ENCODE results near the gene THG1L. TPM values are rescaled to one million over a fixed set of nuclear protein-coding genes. Genes with fewer than 3 reads are reported as not detected.
A peak's percentile ranks its signal among the peaks of the same experiment; 100 is the strongest.
"Not testable (repeated sequence)": the region's sequence is repeated elsewhere in the genome, so short reads cannot be mapped to it uniquely, and the experiment has no call there.

Gene THG1L
- total and polyA plus RNA-seq, 2 donors, result 16.7 to 27.9 TPM

- Histone ChIP-seq H3K27ac (ENCODE audit: low read depth) (no peak overlapping the region), H3K4me3 (ENCODE audit: low read depth, low read length) (no peak overlapping the region), H3K4me1 (ENCODE audit: insufficient read depth) (no peaks in the 10 kb centered on the region), H3K36me3 (ENCODE audit: insufficient read depth) (no peaks in the 10 kb centered on the region)
- DNase-seq (ENCODE audit: extremely low spot score), result no peak
- 32% methylated on average over 2 of the region's 2 CpGs for WGBS
These were observed 20.3 kb upstream of the THG1L start for GRCh38 chr5:157710882-157711281.

- H3K36me3 ChIP-seq (ENCODE audit: insufficient read depth), result no peaks in the 10 kb centered on the region
- DNase-seq (ENCODE audit: extremely low spot score), result no peak
- WGBS, result 85% methylated on average over 4 of the region's 4 CpGs
- H3K4me3 ChIP-seq (ENCODE audit: low read depth, low read length), result no peak overlapping the region
- H3K27ac ChIP-seq (ENCODE audit: low read depth), result no peak overlapping the region
- H3K4me1 ChIP-seq (ENCODE audit: insufficient read depth), result no peaks in the 10 kb centered on the region
These were observed 17.2 kb upstream of the THG1L start for GRCh38 chr5:157713830-157714595.

DNA sequence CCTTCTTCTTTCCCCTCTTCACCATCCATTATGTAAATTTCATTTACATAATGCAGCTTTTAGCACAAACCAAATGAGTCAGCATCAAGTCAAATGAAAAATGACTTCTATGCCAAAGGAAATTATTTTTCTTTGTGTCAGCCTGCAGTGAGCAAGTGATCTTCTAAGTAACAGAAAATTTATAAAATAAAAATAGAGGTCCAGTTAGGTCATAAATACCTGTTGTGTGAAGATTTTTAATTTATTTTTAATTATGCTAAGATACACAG lies 16.7 kb upstream of the THG1L start:
- Histone ChIP-seq H3K36me3 (ENCODE audit: insufficient read depth) (no peaks in the 10 kb centered on the region), H3K4me3 (ENCODE audit: low read depth, low read length) (no peak overlapping the region), H3K4me1 (ENCODE audit: insufficient read depth) (no peaks in the 10 kb centered on the region), H3K27ac (ENCODE audit: low read depth) (no peak overlapping the region)
- DNase-seq (ENCODE audit: extremely low spot score), result no peak

DNA sequence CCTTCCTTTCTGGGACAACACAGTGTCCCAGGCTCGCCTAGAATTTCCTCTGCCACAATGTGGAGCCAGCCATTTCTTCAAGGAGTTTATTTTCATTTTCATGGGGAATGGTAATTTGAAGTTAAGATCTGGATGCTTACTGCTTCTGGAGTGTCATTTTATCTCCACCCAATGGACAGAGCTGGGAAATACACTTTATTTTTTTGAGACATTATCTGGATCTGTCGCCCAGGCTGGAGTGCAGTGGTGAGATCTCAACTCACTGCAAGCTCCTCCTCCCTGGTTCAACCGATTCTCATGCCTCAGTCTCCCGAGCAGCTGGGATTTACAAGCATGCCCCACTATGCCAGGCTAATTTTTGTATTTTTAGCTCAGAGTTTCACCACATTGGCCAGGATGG lies 12.7 kb upstream of the THG1L start:
- H3K36me3 ChIP-seq (ENCODE audit: insufficient read depth), result no peaks in the 10 kb centered on the region
- no peaks in the 10 kb centered on the region for H3K4me1 ChIP-seq (ENCODE audit: insufficient read depth)
- no peak overlapping the region for H3K4me3 ChIP-seq (ENCODE audit: low read depth, low read length)
- whole genome bisulfite sequencing, result 1% methylated on average over 4 of the region's 4 CpGs
- no peak overlapping the region for H3K27ac ChIP-seq (ENCODE audit: low read depth)
- no peak for DNase-seq (ENCODE audit: extremely low spot score)

DNA sequence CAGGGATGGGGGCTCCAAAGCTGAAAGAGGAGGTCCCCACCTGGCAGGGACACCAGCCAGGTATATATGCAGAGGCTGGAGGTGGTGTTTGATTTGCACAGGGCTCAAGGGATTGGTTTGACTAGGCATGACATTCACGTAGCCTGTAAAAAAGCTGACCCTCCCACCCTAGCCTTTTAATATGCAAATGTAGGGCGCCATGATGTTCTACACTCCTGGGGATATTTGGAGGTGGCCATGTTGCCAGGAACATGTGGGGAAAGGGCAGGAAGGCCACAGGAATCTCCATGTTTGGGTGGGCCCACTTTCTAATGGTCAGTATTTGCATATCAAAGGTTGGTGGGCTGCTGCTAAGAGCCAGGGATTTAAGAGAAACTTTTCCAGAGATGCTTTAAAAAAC lies 12.0 kb upstream of the THG1L start:
- no peaks in the 10 kb centered on the region for H3K4me1 ChIP-seq (ENCODE audit: insufficient read depth)
- no peaks in the 10 kb centered on the region for H3K36me3 ChIP-seq (ENCODE audit: insufficient read depth)
- no peak for DNase-seq (ENCODE audit: extremely low spot score)
- H3K27ac ChIP-seq (ENCODE audit: low read depth), result no peak overlapping the region
- no peak overlapping the region for H3K4me3 ChIP-seq (ENCODE audit: low read depth, low read length)
- WGBS, result 98% methylated on average over 2 of the region's 2 CpGs

DNA sequence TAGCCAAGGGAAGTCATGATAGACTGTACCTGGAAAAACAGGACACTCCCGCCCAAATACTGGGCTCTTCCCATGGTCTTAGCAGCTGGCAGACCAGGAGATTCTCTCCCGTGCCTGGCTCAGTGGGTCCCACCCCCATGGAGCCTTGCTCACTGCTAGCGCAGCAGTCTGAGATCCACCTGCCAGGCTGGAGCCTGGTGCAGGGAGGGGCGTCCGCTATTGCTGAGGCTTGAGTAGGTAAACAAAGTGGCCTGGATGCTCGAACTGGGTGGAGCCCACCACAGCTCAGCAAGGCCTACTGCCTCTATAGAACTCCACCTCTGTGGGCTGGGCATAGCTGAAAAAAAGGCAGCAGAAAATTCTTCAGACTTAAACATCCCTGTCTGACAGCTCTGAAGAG lies 10.1 kb upstream of the THG1L start:
- WGBS, result 83% methylated on average over 6 of the region's 6 CpGs
- Histone ChIP-seq H3K4me3 (ENCODE audit: low read depth, low read length) (no peak overlapping the region), H3K36me3 (ENCODE audit: insufficient read depth) (no peaks in the 10 kb centered on the region), H3K4me1 (ENCODE audit: insufficient read depth) (no peaks in the 10 kb centered on the region), H3K27ac (ENCODE audit: low read depth) (no peak overlapping the region)
- no peak for DNase-seq (ENCODE audit: extremely low spot score)

GRCh38 chr5:157722895-157723294 lies 8.3 kb upstream of the THG1L start:
- not testable (repeated sequence) for DNase-seq (ENCODE audit: extremely low spot score); H3K36me3 ChIP-seq (ENCODE audit: insufficient read depth); H3K4me1 ChIP-seq (ENCODE audit: insufficient read depth); H3K4me3 ChIP-seq (ENCODE audit: low read depth, low read length); H3K27ac ChIP-seq (ENCODE audit: low read depth)
- WGBS, result 88% methylated on average over 2 of the region's 2 CpGs

- H3K27ac ChIP-seq (ENCODE audit: low read depth); H3K4me1 ChIP-seq (ENCODE audit: insufficient read depth); H3K4me3 ChIP-seq (ENCODE audit: low read depth, low read length); DNase-seq (ENCODE audit: extremely low spot score); H3K36me3 ChIP-seq (ENCODE audit: insufficient read depth): not testable (repeated sequence)
- WGBS, result 96% methylated on average over 2 of the region's 2 CpGs
These were observed 4.6 kb upstream of the THG1L start for GRCh38 chr5:157726607-157727006.

GRCh38 chr5:157727858-157728257 lies 3.4 kb upstream of the THG1L start:
- not testable (repeated sequence) for H3K27ac ChIP-seq (ENCODE audit: low read depth); H3K4me1 ChIP-seq (ENCODE audit: insufficient read depth); DNase-seq (ENCODE audit: extremely low spot score); H3K36me3 ChIP-seq (ENCODE audit: insufficient read depth); H3K4me3 ChIP-seq (ENCODE audit: low read depth, low read length)
- 100% methylated on average over 1 of the region's 1 CpG for WGBS

DNA sequence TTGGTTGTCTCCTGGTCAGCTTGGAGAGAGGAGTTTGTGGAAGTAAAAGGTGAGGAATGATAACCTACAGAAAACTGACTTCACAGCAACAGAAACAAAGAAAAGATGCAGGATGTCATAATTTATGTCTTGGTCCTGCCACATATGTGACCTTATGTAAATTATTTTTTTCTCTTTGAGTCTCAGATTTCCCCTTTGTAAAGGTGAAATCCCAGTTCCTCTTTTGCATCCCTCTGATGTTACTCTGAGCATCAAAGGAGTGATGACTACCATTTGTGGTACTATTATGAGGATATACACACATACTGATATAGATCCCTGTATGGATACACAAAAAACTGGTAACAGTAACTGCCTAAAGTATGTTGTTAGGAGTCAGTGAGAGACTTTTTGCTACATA lies 1.4 kb upstream of the THG1L start:
- H3K4me1 ChIP-seq (ENCODE audit: insufficient read depth), result no peaks in the 10 kb centered on the region
- no peak overlapping the region for H3K4me3 ChIP-seq (ENCODE audit: low read depth, low read length)
- no peak overlapping the region for H3K27ac ChIP-seq (ENCODE audit: low read depth)
- peaks cover 2% of the 10 kb centered on the region for H3K36me3 ChIP-seq (ENCODE audit: insufficient read depth)
- no peak for DNase-seq (ENCODE audit: extremely low spot score)

- WGBS, result 20% methylated on average over 5 of the region's 5 CpGs
- no peak overlapping the region for H3K27ac ChIP-seq (ENCODE audit: low read depth)
These were observed 334 bp upstream of the THG1L start for GRCh38 chr5:157730900-157731271.

GRCh38 chr5:157732130-157732514 lies 902 bp downstream of the THG1L start:
- Histone ChIP-seq H3K36me3 (ENCODE audit: insufficient read depth) (peaks cover 2% of the 10 kb centered on the region), H3K4me3 (ENCODE audit: low read depth, low read length) (no peak overlapping the region), H3K27ac (ENCODE audit: low read depth) (no peak overlapping the region), H3K4me1 (ENCODE audit: insufficient read depth) (no peaks in the 10 kb centered on the region)
- 88% methylated on average over 5 of the region's 5 CpGs for WGBS
- DNase-seq (ENCODE audit: extremely low spot score), result no peak

More at GRCh38 chr5:157730900-157731271, 334 bp upstream of the THG1L start:
- DNase-seq (ENCODE audit: extremely low spot score), result no peak
- H3K4me1 ChIP-seq (ENCODE audit: insufficient read depth), result no peaks in the 10 kb centered on the region
- H3K36me3 ChIP-seq (ENCODE audit: insufficient read depth), result peaks cover 2% of the 10 kb centered on the region
- peak overlapping the region; percentile 46 for H3K4me3 ChIP-seq (ENCODE audit: low read depth, low read length)

DNA sequence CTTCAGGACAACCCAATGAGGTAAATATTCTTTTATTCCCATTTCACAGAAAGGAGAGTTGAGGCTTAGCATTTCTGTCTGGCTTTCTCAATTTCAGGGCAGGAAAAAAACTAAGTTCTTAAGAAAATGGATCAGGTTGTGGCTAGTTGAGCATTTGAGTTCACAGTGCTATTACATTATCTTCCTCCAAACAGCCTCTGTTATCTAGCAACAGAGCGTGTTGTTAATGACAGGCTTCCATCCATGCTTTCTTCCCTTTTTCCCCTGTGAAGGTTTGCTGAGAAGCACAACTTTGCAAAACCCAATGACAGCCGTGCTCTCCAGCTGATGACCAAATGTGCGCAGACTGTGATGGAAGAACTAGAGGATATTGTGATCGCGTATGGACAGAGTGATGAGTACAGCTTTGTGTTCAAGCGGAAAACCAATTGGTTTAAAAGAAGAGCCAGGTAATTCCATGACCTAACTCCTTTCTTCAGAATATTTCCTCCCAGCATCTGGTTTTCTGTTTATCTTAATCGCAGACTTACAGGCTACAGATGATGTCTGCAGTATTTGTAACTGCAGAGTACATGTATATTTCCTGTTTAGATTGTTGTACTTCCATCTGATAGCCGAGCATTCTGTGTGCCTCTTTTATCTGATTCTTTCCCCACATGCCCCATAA lies 1.5 kb downstream of the THG1L start:
- no peak overlapping the region for H3K4me3 ChIP-seq (ENCODE audit: low read depth, low read length)
- DNase-seq (ENCODE audit: extremely low spot score), result no peak
- H3K4me1 ChIP-seq (ENCODE audit: insufficient read depth), result no peaks in the 10 kb centered on the region
- 76% methylated on average over 8 of the region's 8 CpGs for WGBS
- H3K36me3 ChIP-seq (ENCODE audit: insufficient read depth), result peaks cover 2% of the 10 kb centered on the region
- H3K27ac ChIP-seq (ENCODE audit: low read depth), result no peak overlapping the region

DNA sequence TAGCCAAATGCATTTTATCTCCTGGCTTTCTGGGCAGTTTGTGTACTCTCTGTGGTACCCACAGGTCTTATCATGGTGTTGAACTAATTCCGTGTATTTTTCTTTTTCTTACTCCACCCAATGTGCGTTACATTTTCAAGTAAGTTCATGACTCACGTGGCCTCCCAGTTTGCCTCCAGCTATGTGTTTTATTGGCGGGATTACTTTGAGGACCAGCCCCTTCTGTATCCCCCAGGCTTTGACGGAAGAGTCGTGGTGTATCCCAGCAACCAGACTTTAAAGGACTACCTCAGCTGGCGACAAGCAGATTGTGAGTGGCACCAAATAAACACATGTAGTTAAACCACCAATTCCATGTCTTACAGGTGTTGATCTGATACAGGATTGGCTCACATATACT lies 3.2 kb downstream of the THG1L start:
- Histone ChIP-seq H3K27ac (ENCODE audit: low read depth) (no peak overlapping the region), H3K4me3 (ENCODE audit: low read depth, low read length) (no peak overlapping the region), H3K36me3 (ENCODE audit: insufficient read depth) (peaks cover 2% of the 10 kb centered on the region), H3K4me1 (ENCODE audit: insufficient read depth) (no peaks in the 10 kb centered on the region)
- no peak for DNase-seq (ENCODE audit: extremely low spot score)
- 63% methylated on average over 7 of the region's 7 CpGs for WGBS

GRCh38 chr5:157735991-157736390 lies 4.8 kb downstream of the THG1L start:
- H3K36me3 ChIP-seq (ENCODE audit: insufficient read depth), result peaks cover 2% of the 10 kb centered on the region
- no peaks in the 10 kb centered on the region for H3K4me1 ChIP-seq (ENCODE audit: insufficient read depth)
- DNase-seq (ENCODE audit: extremely low spot score), result no peak
- H3K27ac ChIP-seq (ENCODE audit: low read depth), result no peak overlapping the region
- 85% methylated on average over 6 of the region's 6 CpGs for WGBS
- no peak overlapping the region for H3K4me3 ChIP-seq (ENCODE audit: low read depth, low read length)

Data from urinary bladder (tissue), 4 donors.